GM18520 (cell line): ENCODE data around the gene DESI2.

Experiments
- ATAC-seq: cut with Tn5 transposase; IDR thresholded peaks from one replicate; pipeline ENCODE4 v1.9.1; 2021; ENCODE audit not compliant: unreplicated experiment

The DESI2 gene

DNA sequence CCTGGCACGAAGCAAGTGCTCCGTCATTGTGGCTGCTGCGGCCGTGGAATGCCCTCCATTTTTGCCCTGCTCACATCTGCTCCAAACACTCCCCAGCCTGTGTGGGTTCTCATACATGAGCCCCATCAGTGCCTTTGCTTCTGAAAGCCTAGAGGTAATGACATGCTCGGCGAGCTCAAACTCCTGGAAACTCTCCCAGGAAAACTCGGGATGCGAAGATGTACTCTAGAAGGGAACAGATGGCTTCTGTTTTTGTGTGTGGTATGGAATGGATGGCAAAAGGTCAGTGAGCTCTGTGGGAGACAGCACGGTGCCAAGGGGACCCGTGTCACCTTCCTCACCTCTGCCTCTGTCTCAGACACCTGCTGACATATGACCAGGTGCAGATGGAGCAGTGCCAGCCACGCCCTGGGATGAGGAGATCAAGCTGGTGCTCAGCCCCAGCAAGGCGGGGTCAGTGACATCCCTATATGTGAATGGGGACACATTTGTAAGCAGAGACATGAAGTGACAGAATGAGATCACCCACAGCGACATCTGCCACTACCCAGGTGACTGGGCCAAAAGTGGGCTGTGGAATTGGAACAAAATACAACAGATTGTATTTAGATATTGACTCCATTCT lies 98.5 kb downstream of the DESI2 start:
- ATAC-seq = no peak

DNA sequence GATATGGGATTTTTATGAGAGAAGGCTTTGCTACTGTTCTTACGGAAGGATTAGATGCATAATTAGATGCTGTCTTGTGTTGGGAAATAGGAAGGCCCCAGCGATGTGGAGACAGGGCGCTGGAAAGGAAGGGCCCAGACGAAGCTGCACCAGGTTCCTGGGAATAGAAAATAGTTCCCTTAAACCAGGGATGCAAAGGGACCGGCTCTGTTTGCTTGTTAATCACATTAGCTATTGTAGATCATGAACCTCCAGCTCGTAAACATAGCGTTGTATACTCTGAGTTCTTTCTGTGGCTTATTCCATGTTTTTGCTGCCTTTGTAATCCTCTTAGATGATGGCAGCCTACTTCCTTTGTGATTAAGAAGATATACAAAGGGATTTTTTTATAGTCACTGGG lies 102.7 kb downstream of the DESI2 start:
- ATAC-seq = no peak

DNA sequence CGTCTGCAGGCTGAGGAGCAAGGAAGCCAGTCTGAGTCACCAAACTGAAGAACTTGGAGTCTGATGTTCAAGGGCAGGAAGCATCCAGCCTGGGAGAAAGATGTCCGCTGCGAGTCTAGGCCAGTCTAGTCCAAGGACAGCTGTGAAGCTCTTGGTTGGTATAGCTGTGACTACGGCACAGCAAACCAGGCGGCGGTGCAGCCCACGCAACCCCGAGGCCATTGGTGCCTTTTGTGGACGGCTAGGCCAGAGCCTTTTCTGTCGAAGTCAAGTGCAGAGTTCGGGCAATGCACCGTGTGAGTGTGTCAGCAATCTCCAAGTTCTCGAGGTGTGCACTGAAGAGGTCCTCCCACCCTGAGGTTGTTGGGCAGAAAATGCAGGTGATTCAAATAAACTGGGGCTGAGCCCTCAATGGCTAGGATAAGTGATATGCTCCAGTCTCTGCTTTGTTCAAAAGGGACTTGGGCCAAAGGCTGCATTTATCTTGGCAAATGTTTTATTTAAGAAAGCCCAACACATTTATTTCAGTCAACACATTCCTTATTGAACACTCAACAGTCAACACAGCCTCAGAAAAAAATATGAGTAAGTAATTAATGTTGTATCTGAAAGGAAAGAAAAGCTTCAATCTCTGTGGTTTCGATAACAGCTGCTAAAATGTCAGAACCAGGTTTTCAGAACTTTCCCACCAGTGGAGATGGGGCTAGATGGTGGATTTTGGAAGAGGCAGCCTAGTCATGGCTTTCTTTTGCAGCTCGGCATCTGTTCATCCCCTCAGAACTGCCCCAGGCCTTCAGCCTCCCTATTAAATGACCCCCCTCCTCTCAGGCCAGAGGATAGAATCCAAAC lies 104.4 kb downstream of the DESI2 start:
- ATAC-seq = no peak
